Measurements from ENCODE around the gene PCDH17.

The PCDH17 gene

GRCh38 chr13:57739089-57739488, 107.5 kb downstream of the PCDH17 start:
- DNase-seq, result no peak

- no peak for DNase-seq
Observed at GRCh38 chr13:57739543-57740190, 108.1 kb downstream of the PCDH17 start.

- no peak for DNase-seq
Observed at GRCh38 chr13:57740719-57741118, 109.2 kb downstream of the PCDH17 start.

DNA sequence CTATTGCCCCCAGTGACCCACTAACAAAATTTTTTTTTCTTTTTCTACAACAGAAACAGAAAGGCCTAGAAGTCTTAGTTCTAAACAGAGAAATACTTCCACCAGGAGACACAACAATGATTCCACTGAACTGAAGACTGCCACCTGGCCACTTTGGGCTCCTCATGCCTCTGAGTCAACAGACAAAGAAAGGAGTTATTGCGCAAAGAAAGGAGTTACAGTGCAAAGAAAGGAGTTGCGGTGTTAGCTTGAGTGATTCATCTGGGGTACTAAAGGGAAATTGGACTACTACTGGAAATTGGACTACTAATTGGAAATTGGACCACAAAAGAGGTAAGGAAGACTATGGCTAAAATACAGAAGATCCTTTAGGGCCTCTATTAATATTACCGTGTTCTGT, 116.6 kb downstream of the PCDH17 start:
- no peak for DNase-seq

DNA sequence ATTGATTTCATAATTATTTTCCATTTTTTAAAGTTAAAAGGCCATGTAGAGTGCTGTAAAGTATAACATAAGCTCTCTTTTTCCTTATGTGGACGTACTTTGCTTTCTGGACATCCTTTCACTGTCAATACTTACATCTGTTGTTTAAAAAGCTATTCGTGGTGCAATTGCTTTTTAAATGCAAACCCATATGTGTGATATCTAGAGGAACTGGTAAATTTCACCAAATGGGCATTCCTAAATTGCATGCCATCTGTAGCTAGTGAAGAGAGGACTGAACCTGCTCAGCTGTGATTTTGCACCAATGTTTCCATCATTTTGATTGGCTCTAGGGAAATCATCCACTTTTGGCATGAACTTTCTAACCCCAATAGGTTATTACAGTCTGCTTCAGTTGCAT, 129.4 kb downstream of the PCDH17 start:
- DNase-seq, result no peak

- DNase-seq, result no peak
Observed at GRCh38 chr13:57763689-57764088, 132.1 kb downstream of the PCDH17 start.
